SK-MEL-5 (cell line): ENCODE results near the gene POLR3B. TPM values are rescaled to one million over a fixed set of nuclear protein-coding genes. Genes with fewer than 3 reads are reported as not detected.
"Not testable (repeated sequence)": the region's sequence is repeated elsewhere in the genome, so short reads cannot be mapped to it uniquely, and the experiment has no call there.

Experiments used
- DNase-seq: peaks from one replicate; pipeline ENCODE4 v3.0.0-alpha.2; 2016; ENCODE audit warnings: low read depth, low spot score
- in situ Hi-C: cut with HindIII; loops from 2 replicates; pipeline ENCODE4 v1.10.0; 2016; ENCODE audit warnings: low sequenced_read_pairs, high pct_unique_total_duplicates, low pct_unique_long_range_greater_than_20kb
- polyA plus RNA-seq, 2 experiments: library from polyadenylated mRNA; depleted of rRNA; stranded (reverse); fragments of >200 nt; gene quantifications; 2 replicates each; pipeline ENCODE4 v1.2.3, GENCODE V29; 2015
- total RNA-seq: library from RNA; depleted of rRNA; stranded (reverse); fragments of >200 nt; shearing (Covaris generic); gene quantifications from 2 replicates; pipeline ENCODE4 v1.2.3, GENCODE V29; 2014; rRNA removed

Gene POLR3B
- total RNA-seq, result 12.4 and 13.9 TPM in 2 replicates
- polyA plus RNA-seq (2015; cell fraction: cytosol; rRNA removed), result 8.3 and 10.9 TPM in 2 replicates
- polyA plus RNA-seq (2015; cell fraction: nucleus; rRNA removed), result 7.5 and 15.5 TPM in 2 replicates

DNA sequence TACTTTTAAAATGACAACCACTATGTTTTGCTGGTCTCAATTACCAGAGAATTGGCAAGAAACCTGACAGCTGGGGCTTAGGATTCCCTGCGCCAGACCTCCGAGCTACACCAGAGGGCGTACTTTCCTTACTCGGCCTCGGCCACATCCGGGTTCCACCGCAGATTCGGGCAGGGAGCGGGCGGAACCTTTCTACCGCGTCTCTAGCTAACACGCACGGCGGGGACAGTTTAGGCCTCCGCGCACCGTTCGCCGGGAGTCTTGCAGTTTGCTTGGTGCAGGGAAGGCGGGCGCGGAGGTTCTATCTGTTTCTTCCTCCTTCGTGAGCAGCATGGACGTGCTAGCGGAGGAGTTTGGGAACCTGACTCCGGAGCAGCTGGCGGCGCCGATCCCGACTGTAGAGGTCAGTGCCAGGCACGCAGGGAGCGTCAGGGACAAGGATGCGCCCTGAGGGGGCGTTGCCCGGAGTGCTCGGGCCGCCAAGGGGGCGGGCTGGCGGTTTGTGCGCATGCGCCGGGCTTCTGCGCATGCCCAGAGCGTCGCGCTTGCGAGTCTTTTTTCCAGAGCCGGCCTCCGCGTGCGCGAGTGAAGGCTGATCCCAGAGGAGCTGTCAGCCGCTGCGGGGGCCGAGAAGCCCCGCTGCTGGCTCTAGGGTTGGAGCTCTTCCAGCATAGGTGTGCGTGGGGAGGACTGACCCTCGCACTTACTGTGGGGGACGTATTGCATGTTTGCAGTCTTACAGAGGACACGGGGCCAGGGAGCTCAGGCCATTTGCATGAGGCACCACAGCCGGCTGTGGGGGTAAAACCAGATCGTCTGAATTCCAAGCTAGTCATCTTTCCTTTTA, at the start of gene POLR3B:
POLR3B (plus strand) TSS at position 200 of the 847 bp plus-strand sequence; CDS start at position 332, 132 bp downstream.
- in situ Hi-C loops, result no loop called here
- DNase-seq, result peak; percentile 94

DNA sequence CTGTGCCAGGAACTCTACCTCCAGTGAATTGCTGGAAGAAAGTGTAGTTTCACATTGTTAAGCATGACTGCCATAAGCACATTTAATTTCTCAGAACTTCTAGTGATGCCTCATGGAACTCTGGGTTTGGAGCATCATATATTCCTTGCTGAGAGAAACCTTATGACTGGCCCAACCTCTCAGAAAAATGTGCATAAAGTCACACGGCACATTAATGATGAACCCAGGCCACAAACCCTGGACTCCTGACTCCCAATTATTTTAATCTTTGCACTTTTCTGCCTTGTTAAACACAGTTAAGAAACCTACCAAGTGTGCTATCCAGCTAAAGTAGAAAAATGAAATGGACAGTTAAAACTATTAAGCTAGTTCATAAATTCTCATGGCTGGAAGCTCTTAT, 49.4 kb upstream of the POLR3B start:
- no peak for DNase-seq
- in situ Hi-C loops, result no loop called here

DNA sequence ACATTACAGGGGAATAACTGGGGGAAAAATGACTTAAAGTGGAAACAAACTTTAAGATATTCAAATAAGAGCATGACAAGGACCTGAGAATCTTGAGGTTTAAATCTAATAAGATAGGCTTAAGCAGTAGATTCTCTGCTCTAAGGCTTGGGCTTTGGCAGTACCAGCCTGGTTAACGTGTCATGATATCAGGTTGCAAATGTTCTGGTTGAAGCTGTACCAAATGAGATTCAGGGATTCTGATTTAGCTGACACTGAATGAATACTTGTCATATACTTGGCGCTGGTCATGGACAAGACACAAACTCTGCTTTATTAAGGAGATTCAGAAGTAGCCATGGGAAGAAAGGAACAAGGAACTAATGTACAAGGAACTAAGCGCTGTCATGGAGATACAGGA, 48.9 kb upstream of the POLR3B start:
- no peak for DNase-seq
- in situ Hi-C loops, result no loop called here

DNA sequence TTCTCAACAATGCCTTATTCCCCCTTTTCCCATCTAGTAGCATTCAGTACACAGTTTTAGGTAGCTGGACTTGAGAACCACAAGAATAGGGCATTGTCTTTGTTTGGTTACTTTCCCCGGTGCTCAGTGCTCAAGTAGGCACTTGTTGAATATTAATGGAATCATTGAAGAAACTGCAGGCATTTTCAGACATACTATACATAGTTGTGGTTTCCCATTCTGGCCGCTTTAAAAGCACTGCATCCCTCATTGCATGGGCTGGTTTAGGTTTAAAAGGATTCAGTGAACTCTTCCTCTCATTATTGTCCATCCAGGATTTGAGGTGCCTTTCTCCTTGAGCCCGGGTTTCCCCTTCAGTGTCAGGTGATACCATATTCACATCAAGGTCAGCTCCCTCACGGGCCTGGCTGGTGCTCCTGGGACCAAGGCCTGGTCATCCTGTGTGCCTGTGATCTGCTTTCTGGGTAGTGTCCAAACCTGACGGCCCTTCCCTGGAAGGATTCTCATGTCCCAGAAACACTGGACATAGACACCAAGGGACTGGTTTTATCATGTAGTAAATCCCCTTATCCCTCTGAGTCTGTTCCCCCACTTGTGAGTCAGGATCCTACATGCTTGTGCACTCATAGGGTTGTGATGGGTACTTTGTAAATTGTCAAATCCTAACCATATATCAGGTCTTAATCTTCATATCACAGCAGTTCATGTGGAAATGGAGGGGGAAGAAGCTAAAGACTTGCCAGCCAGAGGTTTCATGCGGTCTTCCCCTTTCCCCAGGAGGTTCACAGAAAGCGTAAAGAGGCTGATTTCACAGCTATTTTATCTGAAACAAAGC, 47.7 kb upstream of the POLR3B start:
- DNase-seq, result peak; percentile 52
- in situ Hi-C loops, result no loop called here

DNA sequence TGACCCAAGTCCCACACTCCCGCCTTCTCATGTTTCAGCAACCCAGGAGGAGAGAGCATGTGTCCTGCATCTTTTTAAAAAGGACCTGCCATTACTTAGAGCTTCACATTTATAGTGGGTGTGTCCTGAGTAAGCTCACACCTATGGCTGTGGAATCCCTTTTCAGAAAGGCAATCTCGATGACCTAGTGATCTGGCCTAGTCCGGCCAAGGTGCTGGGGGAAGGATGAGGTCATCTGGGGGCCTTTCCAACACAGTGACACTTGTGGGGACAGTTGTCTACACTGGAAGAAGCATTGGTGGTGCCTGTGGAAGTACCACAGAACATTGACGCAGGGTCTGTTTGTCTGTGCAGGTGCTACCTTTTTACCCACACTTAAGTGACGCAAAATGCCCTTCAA, 46.9 kb upstream of the POLR3B start:
- DNase-seq, result no peak

DNA sequence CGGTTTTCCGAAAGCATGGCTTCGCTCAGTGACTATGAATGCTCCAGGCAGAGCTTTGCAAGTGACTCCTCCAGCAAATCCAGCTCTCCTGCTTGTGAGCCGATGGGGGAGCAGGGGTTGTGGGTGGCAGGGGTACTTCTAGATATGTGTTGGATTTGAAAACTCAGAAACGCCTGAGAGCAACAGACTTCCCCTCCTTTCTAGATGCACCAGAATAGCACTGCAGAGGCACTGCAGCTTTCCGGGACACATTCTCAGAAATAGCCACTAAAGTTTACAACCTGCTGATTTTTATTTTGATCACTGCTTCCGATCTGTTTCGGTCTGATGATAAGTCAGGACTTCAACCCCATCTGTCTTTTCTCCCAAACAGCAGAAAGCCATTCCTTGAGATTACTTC, 46.4 kb upstream of the POLR3B start:
- in situ Hi-C loops, result no loop called here
- DNase-seq, result no peak

More for the DNA sequence above, 46.9 kb upstream of the POLR3B start:
- in situ Hi-C loops, result no loop called here

DNA sequence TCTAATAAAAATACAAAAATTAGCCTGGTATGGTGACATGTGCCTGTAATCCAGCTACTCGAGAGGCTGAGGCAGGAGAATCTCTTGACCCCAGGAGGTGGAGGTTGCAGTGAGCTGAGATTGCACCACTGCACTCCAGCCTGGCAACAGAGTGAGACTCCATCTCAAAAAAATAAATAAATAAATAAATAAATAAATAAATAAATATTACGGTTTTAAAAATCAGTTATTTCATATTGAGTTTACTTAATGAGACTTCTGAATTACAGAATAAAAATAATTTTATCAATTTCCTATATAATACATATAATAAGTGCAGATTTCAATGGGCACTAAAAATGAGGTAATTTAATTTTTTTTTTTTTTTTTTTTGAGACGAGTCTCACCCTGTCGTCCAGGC, 44.1 kb upstream of the POLR3B start:
- DNase-seq, in situ Hi-C loops: not testable (repeated sequence)

DNA sequence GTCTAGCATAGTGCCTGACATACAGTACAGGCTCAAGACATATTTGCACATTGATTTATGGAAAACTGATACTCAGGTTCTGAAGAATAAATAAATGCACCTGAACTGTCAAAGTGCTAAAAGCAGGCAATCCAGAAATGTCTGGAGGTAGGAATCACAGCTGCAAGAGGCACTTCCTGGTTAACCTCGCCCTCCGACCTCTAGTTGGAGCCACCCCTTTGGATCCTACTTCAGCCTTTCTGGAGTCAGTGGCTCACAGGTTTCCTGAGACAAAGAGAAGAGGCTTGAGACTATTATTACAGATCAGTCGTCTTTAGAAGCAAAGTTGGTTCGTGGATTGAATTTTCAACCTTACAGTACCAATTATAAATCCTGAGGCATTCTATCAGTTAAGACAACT, 42.0 kb upstream of the POLR3B start:
- in situ Hi-C loops, result no loop called here
- no peak for DNase-seq

DNA sequence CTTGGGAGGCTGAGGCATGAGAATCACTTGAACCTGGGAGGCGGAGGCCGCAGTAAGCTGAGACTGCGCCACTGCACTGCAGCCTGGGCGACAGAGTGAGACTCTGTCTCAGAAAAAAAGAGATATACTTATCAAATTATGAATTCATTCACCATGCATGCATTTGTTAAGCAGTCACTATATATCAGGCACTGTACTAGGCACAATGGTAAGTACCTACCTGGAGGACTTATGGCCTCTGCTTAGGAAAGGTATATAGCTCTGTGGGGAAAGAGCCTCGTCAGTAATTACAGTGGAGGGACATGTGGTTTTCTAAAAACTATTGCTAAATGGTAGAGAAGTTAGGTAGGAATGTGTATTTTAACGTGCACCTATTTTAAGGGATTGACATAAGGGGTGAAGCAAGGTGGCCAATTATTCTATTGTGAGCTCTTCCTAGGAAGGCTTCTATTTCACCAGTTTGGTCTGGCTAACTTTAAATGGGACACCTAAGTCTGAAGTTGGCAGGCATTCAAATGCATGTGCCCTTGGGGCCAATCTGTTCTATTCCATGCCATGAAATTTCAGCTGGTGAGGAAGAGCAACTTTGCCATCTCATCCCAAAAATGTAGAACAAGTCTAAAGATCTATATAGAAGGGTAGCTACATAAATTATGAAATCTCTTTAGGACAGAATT, 40.0 kb upstream of the POLR3B start:
- no peak for DNase-seq

DNA sequence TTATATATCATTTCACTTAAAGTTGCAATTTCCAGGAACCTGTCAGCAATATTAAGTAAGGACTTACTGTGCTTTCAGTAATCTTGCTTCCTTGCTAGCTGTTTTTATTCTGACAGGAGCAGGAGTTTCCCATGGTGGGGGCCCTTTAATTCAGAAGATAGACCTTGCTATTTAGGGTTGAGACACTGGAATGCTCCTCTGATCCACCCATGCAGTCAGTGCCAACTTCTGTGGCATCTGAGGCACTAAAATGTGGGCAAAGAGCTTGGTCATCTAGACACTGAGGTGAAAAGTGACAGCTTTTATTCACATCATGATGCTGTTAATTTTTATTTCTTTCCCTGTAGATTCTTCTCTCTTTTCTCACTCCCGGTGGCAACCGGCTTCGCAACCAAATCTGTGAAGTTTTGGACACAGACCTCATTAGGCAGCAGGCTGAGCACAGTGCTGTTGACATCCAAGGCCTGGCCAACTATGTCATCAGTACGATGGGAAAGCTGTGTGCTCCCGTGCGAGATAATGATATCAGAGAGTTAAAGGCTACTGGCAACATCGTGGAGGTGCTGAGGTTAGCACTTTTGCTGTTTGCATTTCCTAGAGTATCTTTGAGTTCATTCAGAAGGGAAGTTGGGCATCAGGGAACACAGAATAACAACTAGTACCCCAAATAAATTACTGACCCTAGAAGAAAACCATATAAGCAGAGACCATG, 36.3 kb upstream of the POLR3B start:
- DNase-seq, result no peak
- in situ Hi-C loops, result no loop called here

More for the DNA sequence above, 40.0 kb upstream of the POLR3B start:
- in situ Hi-C loops, result no loop called here

DNA sequence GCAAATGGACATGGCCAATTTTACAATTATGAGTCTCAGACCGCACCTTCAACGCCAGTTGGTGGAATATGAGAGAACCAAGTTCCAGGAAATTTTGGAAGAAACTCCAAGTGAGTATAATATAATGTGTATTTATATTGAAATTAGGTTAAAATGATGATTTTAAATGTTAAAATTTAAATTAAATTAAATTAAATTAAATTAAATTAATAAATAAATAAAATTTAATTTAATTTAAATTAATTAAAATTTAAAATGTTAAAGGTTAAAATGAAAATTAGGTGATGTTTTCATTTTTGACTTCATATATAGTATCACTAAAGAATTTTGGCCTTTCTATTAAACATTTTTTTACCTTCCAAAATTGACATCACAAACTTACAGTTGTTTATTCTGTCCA, 34.0 kb upstream of the POLR3B start:
- in situ Hi-C loops, result no loop called here
- DNase-seq, result no peak

DNA sequence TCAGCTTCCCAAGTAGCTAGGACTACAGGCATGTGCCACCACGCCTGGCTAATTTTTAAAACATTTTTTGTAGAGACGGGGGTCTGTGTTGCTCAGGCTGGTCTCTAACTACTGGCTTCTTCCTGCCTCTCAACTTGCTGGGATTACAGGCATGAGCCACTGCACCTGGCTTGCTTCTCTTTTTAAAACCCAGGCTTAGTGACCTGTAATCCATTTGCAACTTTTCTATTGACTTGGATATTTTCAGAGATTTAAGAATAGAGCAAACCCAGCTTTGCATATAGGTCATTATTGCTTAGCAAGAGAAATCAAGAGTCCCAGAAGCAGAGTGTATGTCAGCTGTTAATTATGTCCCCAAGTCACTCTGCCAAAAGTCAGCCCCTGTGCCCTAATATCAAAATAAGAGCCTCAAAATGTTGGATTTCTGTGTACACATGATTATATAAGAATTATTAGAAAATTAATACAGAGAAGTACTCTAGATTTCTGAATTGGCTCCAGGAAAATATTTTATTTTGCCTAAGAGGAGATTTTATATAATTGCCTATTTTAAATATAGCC, 30.2 kb upstream of the POLR3B start:
- DNase-seq, result no peak
- in situ Hi-C loops, result no loop called here

DNA sequence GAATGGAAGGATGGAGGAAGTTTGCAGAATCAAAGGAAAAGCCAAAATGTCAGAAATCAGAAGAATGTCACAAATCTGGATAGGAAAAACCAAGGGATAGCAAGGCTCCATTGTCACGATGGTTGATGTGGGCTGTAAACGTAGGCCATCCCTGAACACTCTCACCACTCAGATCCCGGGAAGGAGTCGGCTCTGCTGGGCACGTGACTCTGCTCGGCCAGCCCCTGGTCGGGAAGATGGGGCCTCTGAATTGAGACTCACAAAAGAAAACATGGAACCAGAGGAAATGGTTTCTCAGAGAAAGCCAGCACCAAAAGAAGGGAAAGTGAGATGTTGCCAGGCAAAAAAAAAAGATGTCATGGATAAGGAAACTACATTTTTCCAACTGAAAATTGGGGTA, 28.8 kb upstream of the POLR3B start:
- DNase-seq, result no peak
- in situ Hi-C loops, result no loop called here

DNA sequence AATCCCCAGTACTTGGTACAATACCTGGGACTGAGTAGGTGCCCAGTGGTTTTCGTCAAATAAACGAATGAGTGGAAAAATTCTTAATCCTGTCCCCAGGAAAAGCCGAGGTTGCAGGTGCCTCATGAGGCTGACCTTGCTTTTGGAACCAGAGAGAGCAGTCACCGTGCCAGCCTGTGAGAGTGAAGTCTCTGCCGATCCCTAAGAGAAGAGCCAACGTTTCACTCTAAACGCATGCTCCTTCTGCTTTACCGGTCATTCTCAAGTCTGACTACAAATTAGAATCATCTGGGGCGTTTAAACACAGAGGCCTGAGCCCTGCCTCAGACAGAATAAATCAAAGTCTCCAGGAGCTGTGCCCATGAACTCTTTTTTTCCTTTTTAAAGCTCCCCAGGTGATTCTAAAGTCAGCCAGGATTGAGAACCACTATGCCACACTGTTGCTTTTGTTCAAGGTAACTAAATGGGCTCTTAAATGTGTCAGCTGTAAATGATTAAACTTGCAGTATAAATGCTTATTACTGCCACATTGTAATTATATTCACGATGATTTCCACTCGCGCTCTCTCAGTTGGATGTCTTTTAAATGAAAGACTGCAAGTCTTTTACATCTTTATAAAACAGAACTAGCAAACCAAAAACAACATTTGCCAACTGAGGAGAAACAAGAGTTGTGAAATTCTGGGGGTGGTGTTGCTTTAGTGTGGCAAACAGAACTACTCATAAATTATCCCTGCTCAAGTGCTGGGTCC, 28.1 kb upstream of the POLR3B start:
- in situ Hi-C loops, result no loop called here
- no peak for DNase-seq

DNA sequence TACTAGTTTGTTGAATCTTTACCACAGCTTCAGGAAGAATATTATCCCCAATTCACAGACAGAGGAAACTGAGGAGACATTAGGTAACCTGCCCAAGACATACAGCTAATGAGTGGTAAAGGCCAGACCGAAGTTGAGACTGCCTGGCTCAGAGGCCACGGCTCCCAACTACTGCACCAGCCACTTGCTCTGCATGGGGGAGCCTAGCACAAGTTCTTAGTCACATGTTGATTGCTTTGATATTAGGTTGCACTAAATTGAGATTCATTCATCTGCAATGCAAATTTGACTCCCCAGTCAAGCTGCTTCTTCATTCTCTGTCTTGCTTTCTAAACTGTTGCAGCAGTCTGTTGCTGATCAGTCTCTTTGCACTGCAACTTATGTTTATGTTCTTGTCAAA, 25.9 kb upstream of the POLR3B start:
- in situ Hi-C loops, result no loop called here
- DNase-seq, result no peak

DNA sequence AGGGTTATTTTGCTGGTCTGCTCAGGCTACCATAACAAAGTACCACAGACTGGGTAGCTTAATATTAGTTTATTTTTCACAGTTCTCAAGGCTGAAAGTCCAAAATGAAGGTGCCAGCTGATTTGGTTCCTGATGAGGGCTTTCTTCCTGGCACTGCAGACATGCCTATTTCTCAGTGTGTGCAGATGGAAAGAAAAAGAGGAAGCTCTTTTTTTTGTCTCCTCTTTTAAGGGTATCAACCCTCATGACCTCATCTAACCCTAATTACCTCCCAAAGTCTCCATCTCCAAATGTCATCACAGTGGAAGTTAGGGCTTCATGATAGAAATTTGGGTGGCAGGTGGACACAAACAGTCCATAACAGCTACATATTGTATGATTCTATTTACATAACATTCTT, 25.0 kb upstream of the POLR3B start:
- no peak for DNase-seq
- in situ Hi-C loops, result no loop called here
